ENCODE measurements around the gene STARD10. TPM values are rescaled to one million over a fixed set of nuclear protein-coding genes. Genes with fewer than 3 reads are reported as not detected.
A peak's percentile ranks its signal among the peaks of the same experiment; 100 is the strongest.

STARD10 gene
- total and polyA plus RNA-seq, 2 experiments from 2014 or later, result 16.6 to 20.5 TPM

DNA sequence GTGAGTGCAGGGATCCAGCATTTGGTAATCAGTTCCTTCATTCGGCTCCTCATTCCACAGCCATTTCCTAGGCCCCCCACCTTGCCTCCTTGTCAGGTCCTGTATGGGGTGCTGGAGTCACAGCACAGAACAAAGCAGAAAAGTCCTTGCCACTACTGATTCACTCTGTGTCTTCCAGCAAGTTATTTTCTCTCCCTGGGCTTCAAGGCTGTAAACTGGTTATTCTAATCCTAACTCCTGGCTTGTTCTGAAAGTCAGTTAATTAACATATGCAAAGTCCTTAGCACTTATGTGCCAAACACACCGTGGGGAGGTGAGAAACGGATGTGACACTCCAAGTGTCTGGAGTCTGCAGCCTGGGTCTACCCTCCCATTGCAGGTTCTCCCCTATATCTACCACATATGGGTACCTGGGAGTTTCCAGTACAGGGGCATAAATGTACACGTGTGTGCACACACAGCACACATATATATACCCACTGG, 89.0 kb downstream of the STARD10 start:
- Mint-ChIP-seq H3K27ac (no peak overlapping the region), H3K9me3 (no peaks in the 10 kb centered on the region; the same call in 2 of the 3 replicates), H3K36me3 (ENCODE audit: low read depth) (peaks cover 43% of the 10 kb centered on the region), H3K4me1 (peaks cover 48% of the 10 kb centered on the region), H3K4me3 (no peak overlapping the region; the same call in 2 of the 3 replicates), H3K27me3 (ENCODE audit: insufficient read depth, low read depth, poor library complexity) (peaks cover 16% of the 10 kb centered on the region)
- ATAC-seq (no peak; the same call in 2 of the 3 replicates), DNase-seq (ENCODE audit: low spot score) (no peak)
- peaks cover 5% of the 10 kb centered on the region; the same call in 1 of the 2 replicates for H4K20me1 ChIP-seq (replicated peaks; ENCODE audit: insufficient read depth)
- H3K27ac ChIP-seq (ENCODE audit: low read depth), result no peak overlapping the region
- H3K4me1 ChIP-seq (ENCODE audit: insufficient read depth), result peaks cover 25% of the 10 kb centered on the region
- TF ChIP-seq ZNF114 (CRISPR knock-in tag; IDR thresholded peaks at IDR 0.05), result no peak
- no peak for TF ChIP-seq JUNB (IDR thresholded peaks at IDR 0.05; ENCODE audit: unreplicated experiment)
- no peak for TF ChIP-seq CREB1 (CRISPR knock-in tag; IDR thresholded peaks at IDR 0.05; ENCODE audit: low read depth)
- TF ChIP-seq, protein P1, sequence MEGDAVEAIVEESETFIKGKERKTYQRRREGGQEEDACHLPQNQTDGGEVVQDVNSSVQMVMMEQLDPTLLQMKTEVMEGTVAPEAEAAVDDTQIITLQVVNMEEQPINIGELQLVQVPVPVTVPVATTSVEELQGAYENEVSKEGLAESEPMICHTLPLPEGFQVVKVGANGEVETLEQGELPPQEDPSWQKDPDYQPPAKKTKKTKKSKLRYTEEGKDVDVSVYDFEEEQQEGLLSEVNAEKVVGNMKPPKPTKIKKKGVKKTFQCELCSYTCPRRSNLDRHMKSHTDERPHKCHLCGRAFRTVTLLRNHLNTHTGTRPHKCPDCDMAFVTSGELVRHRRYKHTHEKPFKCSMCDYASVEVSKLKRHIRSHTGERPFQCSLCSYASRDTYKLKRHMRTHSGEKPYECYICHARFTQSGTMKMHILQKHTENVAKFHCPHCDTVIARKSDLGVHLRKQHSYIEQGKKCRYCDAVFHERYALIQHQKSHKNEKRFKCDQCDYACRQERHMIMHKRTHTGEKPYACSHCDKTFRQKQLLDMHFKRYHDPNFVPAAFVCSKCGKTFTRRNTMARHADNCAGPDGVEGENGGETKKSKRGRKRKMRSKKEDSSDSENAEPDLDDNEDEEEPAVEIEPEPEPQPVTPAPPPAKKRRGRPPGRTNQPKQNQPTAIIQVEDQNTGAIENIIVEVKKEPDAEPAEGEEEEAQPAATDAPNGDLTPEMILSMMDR (conservative IDR thresholded peaks at IDR 0.05; ENCODE audit: low read depth in 2 of 2), result no peak
- TF ChIP-seq, protein P2, sequence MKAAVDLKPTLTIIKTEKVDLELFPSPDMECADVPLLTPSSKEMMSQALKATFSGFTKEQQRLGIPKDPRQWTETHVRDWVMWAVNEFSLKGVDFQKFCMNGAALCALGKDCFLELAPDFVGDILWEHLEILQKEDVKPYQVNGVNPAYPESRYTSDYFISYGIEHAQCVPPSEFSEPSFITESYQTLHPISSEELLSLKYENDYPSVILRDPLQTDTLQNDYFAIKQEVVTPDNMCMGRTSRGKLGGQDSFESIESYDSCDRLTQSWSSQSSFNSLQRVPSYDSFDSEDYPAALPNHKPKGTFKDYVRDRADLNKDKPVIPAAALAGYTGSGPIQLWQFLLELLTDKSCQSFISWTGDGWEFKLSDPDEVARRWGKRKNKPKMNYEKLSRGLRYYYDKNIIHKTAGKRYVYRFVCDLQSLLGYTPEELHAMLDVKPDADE (IDR thresholded peaks at IDR 0.05), result no peak
- TF ChIP-seq, protein P3, sequence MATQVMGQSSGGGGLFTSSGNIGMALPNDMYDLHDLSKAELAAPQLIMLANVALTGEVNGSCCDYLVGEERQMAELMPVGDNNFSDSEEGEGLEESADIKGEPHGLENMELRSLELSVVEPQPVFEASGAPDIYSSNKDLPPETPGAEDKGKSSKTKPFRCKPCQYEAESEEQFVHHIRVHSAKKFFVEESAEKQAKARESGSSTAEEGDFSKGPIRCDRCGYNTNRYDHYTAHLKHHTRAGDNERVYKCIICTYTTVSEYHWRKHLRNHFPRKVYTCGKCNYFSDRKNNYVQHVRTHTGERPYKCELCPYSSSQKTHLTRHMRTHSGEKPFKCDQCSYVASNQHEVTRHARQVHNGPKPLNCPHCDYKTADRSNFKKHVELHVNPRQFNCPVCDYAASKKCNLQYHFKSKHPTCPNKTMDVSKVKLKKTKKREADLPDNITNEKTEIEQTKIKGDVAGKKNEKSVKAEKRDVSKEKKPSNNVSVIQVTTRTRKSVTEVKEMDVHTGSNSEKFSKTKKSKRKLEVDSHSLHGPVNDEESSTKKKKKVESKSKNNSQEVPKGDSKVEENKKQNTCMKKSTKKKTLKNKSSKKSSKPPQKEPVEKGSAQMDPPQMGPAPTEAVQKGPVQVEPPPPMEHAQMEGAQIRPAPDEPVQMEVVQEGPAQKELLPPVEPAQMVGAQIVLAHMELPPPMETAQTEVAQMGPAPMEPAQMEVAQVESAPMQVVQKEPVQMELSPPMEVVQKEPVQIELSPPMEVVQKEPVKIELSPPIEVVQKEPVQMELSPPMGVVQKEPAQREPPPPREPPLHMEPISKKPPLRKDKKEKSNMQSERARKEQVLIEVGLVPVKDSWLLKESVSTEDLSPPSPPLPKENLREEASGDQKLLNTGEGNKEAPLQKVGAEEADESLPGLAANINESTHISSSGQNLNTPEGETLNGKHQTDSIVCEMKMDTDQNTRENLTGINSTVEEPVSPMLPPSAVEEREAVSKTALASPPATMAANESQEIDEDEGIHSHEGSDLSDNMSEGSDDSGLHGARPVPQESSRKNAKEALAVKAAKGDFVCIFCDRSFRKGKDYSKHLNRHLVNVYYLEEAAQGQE (IDR thresholded peaks at IDR 0.05; ENCODE audit: unreplicated experiment), result no peak
- H3F3A ChIP-seq (replicated peaks; ENCODE audit: low read depth), result 0 out of 2 replicates have a peak, but pooled peaks cover 3% of the 10 kb centered on the region
- no peak overlapping the region for H3K4me3 ChIP-seq
- 0 out of 2 replicates have a peak overlapping the region, but pooled peaks have one; percentile 64 for H3K4me2 ChIP-seq
- H3K36me3 ChIP-seq (ENCODE audit: insufficient read depth), result no peaks in the 10 kb centered on the region
- no peaks in the 10 kb centered on the region for H3K9me2 ChIP-seq (ENCODE audit: insufficient read depth)
- no peak overlapping the region for H2AFZ ChIP-seq
- H3K27me3 ChIP-seq (ENCODE audit: insufficient read depth), result no peaks in the 10 kb centered on the region
- H3K79me2 ChIP-seq (replicated peaks; ENCODE audit: insufficient read depth), result no peaks in the 10 kb centered on the region

Small RNA genes within 50 kb of the gene (microRNA-seq; reads per million reads assigned to microRNA genes)
- gene MIR4692, result not detected

Small RNA genes within 50 kb of the gene (small RNA-seq; reads per million reads assigned to genes)
- gene MIR4692 (ENCODE audit: low replicate concordance) (not detected), gene RF00019 (ENCODE audit: low replicate concordance) (not detected)

Other genes starting within 250 kb of the STARD10 start
- gene PDE2A, start 119.6 kb downstream of the STARD10 start, total RNA-seq (2014; rRNA removed; shearing (Covaris generic)), result 8.2 and 16.2 TPM in 2 replicates
- 4.1 and 4.3 TPM in 2 replicates for gene PDE2A, start 119.6 kb downstream of the STARD10 start, polyA plus RNA-seq (2016; fragmentation: Nextera tagmentation; extraction: Ambion mirVana)
- gene ARAP1, start 41.6 kb downstream of the STARD10 start, total RNA-seq (2014; rRNA removed; shearing (Covaris generic)), result 110 and 116 TPM in 2 replicates
- 21.4 and 24.5 TPM in 2 replicates for gene ARAP1, start 41.6 kb downstream of the STARD10 start, polyA plus RNA-seq (2016; fragmentation: Nextera tagmentation; extraction: Ambion mirVana)
- gene ATG16L2, start 20.4 kb upstream of the STARD10 start, total RNA-seq (2014; rRNA removed; shearing (Covaris generic)), result 18.0 and 24.6 TPM in 2 replicates
- 9.6 and 10.2 TPM in 2 replicates for gene ATG16L2, start 20.4 kb upstream of the STARD10 start, polyA plus RNA-seq (2016; fragmentation: Nextera tagmentation; extraction: Ambion mirVana)

Data from GM23338 (cell line).